ENCODE data around the gene MAML2. TPM values are rescaled to one million over a fixed set of nuclear protein-coding genes. Genes with fewer than 3 reads are reported as not detected.
A peak's percentile ranks its signal among the peaks of the same experiment; 100 is the strongest.

MAML2 gene
- total RNA-seq, 1 donor from 2014 or later = 18.0 TPM

DNA sequence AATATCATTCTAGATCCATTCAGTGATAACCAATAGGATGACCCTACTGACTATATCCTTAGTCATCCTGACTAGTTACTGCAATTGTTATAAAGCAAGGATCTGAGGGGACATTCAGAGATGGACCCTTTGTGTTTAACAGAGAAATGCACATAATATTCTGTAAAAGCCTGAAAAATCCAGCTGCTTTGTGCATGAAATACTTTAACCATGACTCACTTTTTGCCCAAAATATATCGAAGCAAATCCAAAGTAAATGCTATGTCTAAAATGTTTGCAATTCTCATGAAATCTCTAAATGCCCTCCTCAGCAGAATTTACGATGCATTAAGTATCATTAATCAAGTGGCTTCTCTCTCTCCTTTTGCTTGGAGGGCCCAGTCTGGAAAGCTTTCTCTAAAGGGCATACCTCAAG lies 240.3 kb downstream of the MAML2 start:
- peak; percentile 53 for DNase-seq (ENCODE audit: low read depth)

GRCh38 chr11:96101146-96101545 lies 241.8 kb downstream of the MAML2 start:
- DNase-seq (ENCODE audit: low read depth) = peak; percentile 84

- peak; percentile 90 for DNase-seq (ENCODE audit: low read depth)
These were observed 244.3 kb downstream of the MAML2 start for GRCh38 chr11:96098511-96099241.

- peak; percentile 42 for DNase-seq (ENCODE audit: low read depth)
These were observed 245.1 kb downstream of the MAML2 start for GRCh38 chr11:96097844-96098421.

DNA sequence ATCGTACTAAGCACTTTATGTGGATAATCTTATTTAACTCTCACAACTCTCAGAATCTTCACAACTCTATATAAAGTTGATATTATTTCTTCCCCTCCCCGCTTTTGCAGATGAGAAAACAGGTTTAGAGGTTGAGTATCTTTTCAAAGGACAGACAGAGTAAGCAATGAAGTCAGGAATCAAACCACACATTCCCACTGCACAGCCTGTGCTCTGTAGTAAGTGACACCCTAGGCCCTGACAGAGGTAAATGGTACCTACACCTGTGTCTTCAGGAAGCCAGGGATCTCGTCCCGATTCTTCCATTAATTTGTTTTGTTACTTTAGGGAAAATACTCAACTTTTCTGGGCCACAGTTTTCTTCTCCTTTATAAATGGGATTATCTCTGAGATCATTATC lies 246.6 kb downstream of the MAML2 start:
- no peak for DNase-seq (ENCODE audit: low read depth)

- no peak for DNase-seq (ENCODE audit: low read depth)
These were observed 247.1 kb downstream of the MAML2 start for GRCh38 chr11:96095884-96096303.

GRCh38 chr11:96094156-96094555 lies 248.8 kb downstream of the MAML2 start:
- no peak for DNase-seq (ENCODE audit: low read depth)

DNA sequence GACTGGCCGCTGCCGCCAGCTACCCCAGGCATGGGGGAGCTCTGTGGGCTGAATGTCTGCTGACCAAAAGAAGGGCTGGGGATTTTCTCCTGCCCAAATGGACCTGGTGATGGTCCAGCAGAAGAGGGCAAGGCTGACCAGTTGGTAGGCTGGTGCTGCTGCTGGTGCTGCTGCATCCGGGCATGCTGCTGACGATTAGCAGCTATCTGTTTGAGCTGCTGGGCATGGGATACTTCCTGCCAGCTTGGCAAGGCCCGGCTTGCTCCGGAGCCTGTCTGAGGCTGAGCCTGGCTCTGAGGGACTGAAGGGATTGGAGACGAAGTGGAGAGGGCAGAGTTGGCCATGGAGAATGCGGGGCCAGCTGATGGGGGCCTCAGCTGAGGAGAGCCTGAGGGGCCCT lies 250.5 kb downstream of the MAML2 start:
- DNase-seq (ENCODE audit: low read depth) = no peak

DNA sequence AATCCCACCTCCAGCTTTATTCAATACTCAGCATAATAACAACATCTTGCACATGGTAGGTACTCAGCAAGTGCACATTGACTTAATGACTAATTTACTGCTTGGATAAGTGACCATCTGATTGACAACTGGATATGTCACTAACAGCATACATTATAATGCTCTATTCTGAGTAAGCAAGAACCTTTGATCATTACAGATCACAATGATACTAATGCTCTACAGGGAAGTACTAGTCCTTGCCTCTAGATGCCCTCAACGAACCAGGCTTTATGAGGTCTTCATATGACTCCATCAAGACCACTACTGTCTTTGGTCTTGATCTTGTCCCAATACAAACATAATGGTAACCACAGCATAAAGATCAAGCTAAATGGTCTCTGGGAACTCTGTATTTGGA lies 251.5 kb downstream of the MAML2 start:
- no peak for DNase-seq (ENCODE audit: low read depth)

DNA sequence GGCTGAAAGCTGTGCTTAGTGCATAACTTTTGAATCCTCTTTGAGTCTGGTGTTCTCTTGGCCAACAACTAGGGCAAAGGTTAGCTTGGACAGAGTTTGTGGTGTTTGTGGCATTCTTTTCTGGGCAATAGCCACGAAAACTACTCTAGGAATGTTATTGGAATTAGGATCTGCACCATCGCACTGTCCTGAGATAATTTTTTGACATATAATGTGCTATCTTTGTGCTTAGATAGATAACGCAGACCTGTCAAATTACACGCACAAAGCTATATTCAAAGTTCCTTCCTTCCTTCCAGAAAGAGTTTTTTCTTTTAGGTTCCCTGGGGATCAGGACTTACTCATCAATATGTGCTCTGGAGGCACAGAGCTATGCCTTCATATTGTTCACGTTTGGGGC lies 252.3 kb downstream of the MAML2 start:
- peak; percentile 75 for DNase-seq (ENCODE audit: low read depth)

- no peak for DNase-seq (ENCODE audit: low read depth)
These were observed 254.1 kb downstream of the MAML2 start for GRCh38 chr11:96088914-96089313.

DNA sequence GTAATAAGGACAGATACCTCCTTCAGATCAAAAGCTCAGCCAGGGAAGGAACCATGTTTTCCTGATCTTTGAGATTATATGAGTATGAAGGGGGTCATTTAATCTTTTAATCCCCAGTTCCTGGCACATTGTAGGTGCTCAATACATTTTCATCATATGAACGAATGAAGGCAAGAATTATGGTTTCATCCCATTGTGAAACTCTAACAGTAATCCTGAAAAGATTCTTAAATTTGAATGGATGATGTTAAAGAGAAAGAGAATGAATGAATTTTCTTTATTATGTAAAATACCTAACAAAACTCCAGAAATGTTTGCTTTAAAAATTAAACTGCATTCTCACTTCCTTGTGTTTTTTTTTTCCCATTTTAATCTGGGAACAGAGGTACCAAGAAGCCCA lies 256.9 kb downstream of the MAML2 start:
- no peak for DNase-seq (ENCODE audit: low read depth)

DNA sequence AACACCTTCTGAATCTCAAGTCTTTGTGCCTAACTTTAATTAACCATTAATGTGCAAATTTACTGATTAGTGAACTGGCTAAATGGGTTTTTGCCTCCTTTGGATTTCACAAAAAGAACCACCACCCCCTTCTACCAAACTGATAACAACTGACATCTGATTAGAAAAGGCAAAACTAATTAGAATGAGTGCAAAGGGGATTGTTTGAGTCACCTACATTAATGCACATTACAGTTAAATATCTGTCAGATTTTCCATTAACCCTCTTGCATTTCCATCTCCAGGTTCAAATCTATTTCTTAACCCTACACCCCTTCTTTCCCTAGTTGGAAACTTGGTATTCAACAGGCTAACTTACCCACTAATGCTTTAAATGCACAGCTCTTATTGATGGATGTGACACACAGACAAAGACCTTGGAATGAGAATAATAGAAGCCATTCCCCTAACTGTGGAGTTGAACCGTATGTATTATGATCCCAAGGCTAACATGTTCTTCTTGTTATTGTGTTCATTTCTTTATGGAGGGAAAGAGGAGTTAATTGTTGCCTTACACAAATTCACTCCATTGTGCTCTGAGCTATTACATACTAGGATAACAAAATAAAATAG lies 257.6 kb downstream of the MAML2 start:
- DNase-seq (ENCODE audit: low read depth) = no peak

GRCh38 chr11:96084610-96085318 lies 258.2 kb downstream of the MAML2 start:
- no peak for DNase-seq (ENCODE audit: low read depth)

- no peak for DNase-seq (ENCODE audit: low read depth)
These were observed 260.1 kb downstream of the MAML2 start for GRCh38 chr11:96082936-96083335.

DNA sequence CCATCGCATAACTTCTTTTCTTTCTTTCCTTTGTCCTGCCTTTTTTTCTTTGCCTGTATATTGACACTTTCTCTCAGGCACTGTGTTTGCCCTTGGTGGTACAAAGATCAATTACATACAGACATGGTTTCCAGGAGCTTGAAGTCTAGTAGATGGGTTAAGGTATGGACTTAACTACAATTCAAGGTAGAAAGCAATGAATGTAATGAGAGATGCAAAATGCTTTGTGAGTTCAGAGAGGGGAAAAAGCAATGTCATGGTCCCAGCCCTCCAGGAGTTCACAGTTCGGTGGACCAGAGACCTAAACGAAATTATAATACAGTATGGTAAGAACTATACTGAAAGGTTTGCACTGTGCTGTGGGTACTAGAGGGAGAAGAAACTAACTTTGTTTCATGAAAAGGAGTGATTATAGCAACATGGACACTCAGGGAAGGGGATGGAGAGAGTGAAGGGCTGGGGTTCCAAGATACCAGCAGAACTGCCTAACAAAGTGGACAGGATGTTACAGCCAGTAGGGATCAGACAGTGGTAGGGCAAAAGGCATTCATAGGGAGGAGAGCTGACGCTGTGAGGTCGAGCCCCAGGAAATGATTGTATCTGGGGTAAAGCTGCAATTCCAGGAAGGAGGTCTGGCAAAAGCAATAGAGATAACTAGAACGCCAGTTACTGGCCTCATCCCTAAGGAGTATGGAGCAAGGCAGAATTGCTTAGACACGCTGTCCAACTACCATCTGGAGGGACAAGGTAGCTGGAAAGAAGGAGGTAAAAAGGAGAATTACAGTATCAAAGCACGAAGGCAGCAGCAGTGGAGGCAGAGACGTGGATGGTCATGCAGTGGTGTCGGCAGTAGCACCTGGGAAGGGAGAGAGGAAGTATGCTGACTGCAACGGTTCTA lies 260.7 kb downstream of the MAML2 start:
- no peak for DNase-seq (ENCODE audit: low read depth)

DNA sequence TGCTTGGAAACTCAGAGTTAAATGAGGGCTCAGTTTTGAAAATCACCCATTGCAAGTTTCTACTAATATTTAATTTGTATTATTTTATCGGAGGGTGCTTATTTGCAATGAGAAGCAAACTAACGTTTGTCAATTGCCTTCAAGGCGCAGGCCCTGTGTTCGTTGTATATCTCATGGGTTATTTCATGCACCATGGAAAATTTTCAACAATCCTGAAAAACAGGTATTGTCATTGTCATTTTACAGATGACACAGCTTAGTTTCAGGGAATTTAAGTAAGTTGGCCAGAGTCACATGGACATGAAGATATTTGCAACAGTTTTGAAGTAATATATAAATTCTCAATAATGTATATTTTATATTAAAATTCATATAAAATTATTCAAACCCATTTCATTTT lies 261.4 kb downstream of the MAML2 start:
- no peak for DNase-seq (ENCODE audit: low read depth)

DNA sequence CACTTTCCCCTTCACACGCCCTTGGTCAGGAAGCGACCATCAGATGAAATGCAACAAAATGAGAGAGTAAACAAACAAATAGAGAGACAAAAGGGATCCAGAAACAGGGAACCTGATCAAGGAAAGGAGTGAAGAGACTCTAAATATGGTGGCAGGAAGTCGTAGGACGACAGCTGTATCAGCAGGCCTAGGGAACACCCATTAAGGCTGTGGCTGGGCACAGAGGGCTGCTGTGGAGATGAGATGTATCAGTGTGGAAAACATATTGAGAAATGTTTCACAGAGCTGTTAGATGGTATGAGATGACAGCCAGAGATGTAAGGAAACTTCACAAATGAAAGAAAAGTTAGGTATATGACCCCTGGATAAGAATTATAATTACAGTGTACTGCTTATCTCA lies 263.3 kb downstream of the MAML2 start:
- DNase-seq (ENCODE audit: low read depth) = no peak

- peak; percentile 95 for DNase-seq (ENCODE audit: low read depth)
These were observed 267.4 kb downstream of the MAML2 start for GRCh38 chr11:96075532-96075959.

DNA sequence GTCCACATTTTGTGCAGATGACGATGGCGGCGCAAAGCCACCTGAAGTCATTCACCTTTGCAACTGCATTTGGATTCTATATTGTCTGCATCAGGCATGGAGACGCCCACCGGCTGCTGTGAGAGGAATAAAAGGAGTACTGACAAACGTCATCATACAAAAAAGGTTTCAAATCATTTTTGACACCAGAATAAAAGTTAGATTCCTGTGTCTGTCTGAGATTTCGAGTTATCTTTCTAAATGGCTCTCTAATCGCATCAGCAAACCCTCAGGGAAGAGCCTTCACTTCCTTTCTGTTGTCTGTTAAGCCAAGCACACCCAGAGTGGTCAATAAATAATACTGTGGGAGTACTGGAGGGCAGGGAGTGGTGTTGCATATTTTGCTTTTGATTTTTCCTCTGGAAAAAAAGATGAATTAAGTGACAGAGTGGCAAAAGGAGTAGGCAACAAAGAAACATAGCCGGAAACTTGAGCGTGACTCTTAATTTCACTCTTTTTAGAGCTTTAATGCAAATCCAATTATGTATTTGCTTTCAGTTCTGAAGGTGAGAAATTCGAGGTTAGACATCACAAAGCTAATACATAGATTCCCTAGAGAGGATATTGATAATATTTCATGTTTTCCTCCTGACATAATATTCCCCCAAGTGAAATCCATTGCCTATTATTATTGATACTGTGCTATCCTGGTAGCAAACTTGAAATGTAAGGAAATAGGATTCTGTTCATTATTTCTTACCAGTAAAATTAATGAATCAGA lies 268.3 kb downstream of the MAML2 start:
- no peak for DNase-seq (ENCODE audit: low read depth)

- DNase-seq (ENCODE audit: low read depth) = peak; percentile 97
These were observed 269.5 kb downstream of the MAML2 start for GRCh38 chr11:96073536-96073935.
